GM12891 (cell line): ENCODE data around the gene KRT78.

Experiments used
- POLR2A ChIP-seq: IDR thresholded peaks from 2 replicates; pipeline ENCODE4 v1.6.1; 2011; ENCODE audit warnings: low read depth, low read length, control low read depth
- POLR2AphosphoS5 ChIP-seq: IDR thresholded peaks from 2 replicates; pipeline ENCODE4 v1.6.1; 2011; ENCODE audit warnings: low read depth, low read length, control low read depth
- TAF1 ChIP-seq: IDR thresholded peaks from 2 replicates; pipeline ENCODE4 v1.6.1; 2011; ENCODE audit warnings: low read depth, low read length, control low read depth

GRCh38 chr12:52794479-52795331 is 54.1 kb downstream of the KRT78 start:
- TF ChIP-seq POLR2A (no peak), TAF1 (no peak), POLR2AphosphoS5 (no peak)
